Left renal cortex interstitium (tissue), 4 donors: ENCODE measurements around the gene CD177. TPM values are rescaled to one million over a fixed set of nuclear protein-coding genes. Genes with fewer than 3 reads are reported as not detected.
"Not testable (repeated sequence)": the region's sequence is repeated elsewhere in the genome, so short reads cannot be mapped to it uniquely, and the experiment has no call there.

Source experiments
- DNase-seq, 4 donors: peaks; one replicate each; pipeline ENCODE4 v3.0.0-alpha.2; 2013; ENCODE audit warnings: low read depth in 4 of 4, low spot score in 2 of 4, missing footprints in 1 of 4
- polyA plus RNA-seq, 4 donors: library from polyadenylated mRNA; unstranded; fragments of 120-200 nt; gene quantifications; one replicate each; pipeline ENCODE4 v1.2.1, GENCODE V29; 2013; ENCODE audit not compliant: insufficient read length in 4 of 4

The CD177 gene, protein sequence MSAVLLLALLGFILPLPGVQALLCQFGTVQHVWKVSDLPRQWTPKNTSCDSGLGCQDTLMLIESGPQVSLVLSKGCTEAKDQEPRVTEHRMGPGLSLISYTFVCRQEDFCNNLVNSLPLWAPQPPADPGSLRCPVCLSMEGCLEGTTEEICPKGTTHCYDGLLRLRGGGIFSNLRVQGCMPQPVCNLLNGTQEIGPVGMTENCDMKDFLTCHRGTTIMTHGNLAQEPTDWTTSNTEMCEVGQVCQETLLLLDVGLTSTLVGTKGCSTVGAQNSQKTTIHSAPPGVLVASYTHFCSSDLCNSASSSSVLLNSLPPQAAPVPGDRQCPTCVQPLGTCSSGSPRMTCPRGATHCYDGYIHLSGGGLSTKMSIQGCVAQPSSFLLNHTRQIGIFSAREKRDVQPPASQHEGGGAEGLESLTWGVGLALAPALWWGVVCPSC
- polyA plus RNA-seq = under 1 TPM in 2 of 4 donors, not detected in 2; 0.40 to 0.44 TPM

DNA sequence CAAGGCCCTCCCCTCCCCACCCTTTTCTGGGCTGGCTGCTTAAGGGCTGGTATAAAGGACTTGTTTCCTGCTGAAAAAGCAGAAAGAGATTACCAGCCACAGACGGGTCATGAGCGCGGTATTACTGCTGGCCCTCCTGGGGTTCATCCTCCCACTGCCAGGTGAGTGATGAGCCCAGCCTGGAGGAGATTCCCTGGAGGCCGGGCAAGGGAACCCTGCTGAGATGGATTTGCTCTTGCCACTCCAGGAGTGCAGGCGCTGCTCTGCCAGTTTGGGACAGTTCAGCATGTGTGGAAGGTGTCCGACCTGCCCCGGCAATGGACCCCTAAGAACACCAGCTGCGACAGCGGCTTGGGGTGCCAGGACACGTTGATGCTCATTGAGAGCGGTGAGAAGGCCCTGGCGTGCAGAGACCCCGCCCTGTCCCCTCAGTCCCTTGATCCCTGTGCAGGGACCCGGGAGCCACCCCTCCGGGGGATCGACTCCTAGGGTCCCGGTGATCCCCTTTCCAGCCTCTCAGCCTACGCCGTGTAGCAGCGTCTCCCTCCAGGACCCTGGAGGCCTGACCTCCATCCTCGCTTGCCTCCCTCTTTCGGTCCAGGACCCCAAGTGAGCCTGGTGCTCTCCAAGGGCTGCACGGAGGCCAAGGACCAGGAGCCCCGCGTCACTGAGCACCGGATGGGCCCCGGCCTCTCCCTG is at the start of gene CD177:
Gene CD177 (plus strand): TSS at position 81 of the 699 bp plus-strand sequence. CDS start 29 bp downstream, at position 110.
- DNase-seq = no peak

DNA sequence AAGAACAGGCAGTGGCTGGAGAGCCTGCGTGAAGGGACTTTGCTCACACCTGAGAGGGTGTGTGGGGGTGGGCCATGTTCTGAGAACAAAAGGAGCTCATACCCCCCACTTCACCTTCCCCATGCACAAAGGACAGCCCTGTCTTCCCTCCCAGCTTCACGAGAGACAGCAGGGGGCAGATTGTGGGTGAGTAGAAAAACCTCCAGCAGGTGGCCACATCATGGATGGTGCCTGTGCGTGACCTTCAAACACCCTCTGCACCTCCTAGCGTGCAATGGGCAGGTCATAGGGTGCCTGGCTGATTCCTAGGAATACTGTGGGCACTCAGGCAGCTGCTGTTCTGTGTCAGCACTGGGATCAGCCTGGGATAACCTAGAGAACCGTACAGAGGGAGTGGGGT is 47.8 kb upstream of the CD177 start:
- DNase-seq = no peak

DNA sequence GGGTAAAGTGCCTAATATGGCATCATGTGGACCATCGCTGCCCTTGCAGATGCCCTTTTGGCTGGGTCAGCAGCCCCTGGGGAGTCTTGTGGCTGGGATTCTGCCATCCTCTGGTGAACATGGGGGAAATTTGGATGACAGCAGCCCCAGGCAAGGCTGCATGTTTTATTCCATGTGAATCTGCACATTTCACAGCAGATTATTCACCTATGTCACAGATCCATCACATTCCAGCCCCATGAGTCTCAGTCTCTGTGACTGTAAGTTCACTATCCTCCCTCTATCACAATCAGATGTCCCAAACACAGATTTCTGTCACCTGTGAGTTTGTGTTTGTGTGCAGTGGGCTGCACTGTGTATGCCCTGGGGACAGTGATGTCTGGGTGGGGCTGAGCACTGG is 47.4 kb upstream of the CD177 start:
- no peak for DNase-seq

DNA sequence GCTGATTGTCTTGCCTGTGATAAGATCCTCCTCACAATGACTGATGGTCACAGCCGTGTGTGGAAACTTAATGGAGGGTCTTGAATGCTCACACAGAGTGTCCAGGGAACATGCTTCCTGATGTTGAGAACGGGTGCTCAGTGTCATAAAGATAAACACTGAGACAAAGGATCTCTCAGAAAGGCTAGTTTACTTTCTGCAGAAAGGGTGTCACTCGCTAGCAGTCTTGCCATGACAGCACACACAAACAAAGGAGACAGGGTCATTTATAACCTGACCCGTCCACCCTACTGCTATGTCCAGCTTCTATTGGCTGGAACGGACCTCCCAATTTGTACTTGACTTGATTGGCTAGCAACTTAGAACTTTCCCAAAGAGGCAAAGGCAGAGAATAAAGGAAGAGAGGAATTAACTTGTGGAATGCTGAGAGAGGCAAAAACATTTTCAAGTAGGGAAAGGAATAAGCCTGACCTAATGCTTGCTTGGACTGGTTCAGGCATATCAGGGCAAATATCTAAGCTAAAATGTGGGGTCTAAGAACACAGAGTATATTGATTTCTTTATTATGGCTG is 45.2 kb upstream of the CD177 start:
- DNase-seq = no peak

DNA sequence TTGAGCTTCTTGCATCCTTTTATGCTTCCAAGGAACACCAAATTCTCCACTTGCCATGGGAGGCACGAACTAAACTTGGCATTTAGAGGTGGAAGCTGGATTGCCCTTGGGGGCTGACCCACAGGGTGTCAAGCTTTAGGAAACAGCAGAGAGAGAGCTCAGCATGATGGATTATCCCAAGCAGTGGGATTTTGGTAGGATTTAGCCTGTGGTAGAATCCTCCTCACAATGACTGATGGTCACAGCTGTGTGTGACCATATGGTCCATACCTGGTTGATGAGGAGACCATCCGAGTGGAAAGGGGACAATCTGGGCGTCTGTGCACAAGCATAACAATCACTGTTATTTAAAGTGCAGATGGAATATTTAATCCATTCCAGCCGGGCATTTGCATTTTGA is 44.0 kb upstream of the CD177 start:
- DNase-seq = no peak

DNA sequence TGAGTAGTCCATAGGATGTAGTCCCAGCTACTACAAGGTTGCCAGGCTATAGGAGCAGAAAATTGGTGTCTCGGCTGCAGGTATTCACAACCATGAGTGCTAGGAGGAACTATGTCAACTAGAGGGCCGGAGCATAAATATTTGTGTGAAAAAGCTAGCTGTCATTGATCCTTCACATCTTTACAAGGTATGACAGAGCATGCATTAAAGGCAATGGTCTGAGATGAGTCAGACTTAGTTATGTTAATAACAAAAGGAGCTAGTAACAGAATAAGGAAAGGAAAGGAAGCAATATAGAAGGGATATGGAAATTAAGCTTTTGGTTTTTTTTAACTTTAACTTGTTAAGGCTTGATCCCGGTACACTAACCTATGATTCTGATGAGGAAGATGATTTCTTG is 43.3 kb upstream of the CD177 start:
- no peak for DNase-seq

DNA sequence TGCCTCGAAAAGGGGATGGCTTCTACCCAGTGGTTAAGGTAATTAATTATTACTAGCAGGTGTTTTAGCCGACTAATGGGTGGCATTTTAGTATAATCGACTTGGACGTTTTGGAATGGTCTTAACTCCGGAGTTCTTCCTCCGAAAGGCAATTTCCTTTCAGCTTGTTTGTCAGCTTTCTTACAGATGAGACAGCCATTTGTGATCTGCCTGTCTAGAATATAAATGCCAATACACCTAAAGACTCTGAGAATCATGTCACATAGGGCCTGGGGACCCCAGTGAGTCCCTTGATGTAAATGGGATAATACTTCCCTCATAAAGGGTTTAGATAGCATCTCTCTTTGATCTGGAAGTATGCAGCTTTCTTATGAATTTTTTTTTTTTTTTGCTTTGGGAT is 42.2 kb upstream of the CD177 start:
- DNase-seq = no peak

DNA sequence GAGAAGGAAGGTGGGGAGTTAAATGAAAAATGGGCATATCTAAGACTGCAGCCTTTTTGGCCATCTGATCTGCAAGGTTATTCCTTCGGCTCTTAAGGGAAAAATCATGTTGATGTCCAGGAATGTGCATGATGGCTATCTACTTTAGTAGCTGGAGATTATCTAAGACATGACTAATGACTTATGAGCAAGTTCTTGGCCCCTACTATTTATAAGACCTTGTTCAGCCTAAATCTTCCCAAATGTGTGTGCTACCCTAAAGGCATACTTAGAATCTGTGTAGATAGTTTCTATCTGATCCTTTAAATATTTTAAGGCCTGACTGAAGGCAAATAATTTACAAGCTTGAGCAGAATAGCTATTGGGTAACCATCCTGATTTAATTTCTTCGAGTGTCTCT is 41.8 kb upstream of the CD177 start:
- DNase-seq = no peak

DNA sequence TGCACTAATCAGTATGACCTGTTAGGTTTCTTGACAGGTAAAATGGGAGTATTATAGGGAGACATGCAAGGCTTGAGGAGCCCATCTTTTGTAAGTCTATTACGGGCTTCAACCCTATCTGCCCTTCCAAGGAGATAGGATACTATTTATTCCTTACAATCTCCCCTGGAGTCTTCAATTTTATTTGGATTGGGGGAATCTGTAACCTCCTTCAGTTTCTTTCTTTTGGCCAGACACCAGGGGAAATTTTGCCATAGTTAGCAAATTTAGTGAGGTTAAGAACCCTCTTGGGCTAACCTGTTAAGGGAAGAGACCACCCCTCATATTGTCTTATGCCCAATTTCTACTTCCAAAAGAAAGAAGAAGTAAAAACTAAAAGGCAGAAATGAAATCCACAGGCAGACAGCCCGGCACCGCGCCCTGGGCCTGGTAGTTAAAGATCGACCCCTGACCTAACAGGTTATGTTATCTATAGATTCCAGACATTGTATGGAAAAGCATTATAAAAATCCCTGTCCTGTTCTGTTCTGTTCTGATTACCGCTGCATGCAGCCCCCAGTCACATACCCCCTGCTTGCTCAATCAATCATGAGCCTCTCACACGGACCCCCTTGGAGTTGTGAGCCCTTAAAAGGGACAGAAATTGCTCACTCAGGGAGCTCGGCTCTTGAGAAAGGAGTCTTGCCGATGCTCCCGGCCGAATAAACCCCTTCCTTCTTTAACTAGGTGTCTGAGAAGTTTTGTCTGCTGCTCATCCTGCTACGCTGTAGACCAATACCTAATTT is 39.6 kb upstream of the CD177 start:
- no peak for DNase-seq

DNA sequence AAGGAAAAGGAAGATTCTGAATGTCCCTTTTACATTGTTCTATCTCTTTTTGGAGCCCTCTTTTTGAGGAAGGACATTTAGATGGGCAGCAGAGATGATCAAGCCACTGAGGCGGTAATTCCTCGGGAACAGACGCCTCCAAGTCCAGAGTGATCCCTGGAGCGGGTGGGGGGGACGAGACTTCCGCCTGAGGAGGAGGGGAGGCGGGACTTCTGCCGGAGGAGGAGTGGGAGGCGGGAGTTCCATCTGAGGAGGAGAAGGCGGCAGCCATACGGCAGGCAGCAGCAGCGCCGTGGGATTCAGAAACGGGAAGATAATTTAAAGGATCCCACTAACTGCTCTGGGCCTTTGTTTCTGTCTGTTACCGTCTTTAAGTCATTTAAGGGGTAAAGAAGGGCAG is 37.6 kb upstream of the CD177 start:
- no peak for DNase-seq

DNA sequence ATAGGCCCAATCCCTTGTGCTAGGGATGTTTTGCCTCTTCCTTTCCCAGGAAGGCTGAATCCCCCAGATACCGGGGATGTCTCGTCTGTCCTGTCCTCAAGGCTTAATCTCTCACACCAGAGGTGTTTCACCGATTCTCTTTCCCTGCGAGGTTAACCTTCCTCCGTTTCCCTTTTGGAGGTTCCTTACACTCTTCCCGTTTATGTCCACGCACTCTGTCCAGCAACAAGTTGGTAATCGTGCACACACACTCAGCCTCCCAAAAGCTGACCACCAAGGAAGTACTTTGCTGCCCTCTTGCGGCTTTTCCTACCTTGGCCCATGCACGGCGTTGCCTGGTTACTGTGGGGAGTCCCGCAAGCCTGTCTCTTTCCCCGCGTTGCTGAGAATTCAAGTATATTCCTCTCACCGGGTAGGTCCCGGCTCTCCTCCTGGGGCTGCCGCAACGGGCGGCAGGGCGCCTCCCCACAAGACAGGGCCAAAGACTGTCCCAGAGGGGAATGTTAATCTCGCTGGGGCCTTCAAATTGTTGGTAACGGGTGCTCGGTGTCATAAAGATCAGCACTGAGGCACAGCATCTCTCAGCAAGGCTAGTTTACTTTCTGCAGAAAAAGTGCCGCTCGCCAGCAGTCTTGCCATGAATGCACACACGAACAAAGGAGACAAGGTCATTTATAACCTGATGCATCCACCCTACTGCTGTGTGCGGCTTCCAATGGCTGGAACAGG is 36.7 kb upstream of the CD177 start:
- no peak for DNase-seq

DNA sequence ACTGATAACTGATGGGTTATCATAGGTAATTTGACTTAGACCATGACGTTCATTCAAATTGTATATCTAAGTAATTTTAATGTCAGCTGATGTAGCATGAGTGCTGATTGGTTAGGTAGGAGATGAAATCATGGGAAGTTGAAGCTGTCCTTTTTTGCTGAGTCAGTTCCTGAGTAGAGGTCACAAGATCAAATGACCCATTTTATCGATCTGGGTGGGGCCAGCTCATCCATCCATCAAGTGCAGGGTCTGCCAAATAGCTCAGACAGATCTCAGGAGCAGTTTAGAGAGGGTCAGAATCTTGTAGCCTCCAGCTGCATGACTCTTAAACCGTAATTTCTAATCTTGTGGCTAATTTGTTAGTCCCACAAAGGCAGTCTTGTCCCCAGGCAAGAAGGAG is 35.3 kb upstream of the CD177 start:
- no peak for DNase-seq

DNA sequence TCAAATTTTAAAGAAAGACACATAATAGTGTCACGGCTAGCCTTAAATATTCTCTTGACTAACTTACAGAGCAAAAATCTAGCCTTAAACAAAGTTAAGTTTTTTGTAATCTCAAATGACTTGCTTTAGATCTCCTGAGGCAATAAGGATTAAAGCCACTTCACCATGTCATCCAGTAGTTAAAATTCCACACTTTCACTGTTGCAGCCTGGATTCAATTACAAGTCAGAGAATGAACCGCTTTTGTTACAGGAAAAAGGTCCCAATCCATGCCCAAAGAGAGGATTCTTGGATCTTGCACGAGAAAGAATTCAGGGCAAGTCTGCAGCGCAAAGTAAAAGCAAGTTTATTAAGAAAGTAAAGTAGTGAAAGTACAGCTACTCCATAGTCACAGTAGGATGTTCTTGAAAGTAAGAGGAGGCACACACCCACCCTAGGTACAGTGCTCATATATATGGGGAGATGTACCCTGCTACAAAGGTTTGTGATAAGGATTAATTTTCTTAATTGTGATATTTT is 34.6 kb upstream of the CD177 start:
- no peak for DNase-seq

DNA sequence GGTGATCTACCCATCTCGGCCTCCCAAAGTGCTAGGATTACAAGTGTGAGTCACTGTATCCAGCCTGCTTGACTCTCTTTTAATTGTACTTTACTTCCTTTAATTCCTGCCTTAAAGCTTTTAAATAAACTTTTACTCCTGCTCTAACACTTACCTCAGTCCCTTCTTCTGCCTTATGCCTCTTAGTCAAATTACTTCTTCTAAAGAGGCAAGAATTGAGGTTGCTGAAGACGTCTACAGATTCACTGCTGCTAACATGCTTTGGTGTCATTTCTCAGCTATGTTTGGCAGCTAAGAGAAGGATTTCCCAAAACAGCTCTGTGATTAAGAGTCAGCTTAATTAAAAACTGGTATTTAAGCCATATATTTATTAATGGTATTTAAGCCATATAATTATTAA is 32.9 kb upstream of the CD177 start:
- no peak for DNase-seq

DNA sequence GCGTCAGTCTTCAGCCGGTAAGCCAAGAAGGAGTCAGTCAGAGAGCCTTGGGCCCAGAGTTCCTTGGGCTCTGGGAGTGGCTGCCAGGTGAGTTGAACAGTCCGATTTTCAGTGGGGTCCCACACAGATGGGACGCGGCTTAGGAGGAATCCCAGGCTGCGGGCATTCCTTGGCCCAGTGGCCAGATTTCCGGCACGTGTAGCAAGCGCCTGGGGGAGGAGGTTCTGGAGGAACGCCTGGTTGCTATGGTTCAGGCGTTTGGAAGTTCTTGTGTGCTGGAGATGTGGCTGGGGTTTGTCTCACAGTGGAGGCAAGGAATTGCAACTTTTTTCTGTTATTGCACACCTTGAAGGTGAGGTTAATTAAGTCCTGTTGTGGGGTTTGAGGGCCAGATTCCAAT is 26.7 kb upstream of the CD177 start:
- DNase-seq = not testable (repeated sequence)

DNA sequence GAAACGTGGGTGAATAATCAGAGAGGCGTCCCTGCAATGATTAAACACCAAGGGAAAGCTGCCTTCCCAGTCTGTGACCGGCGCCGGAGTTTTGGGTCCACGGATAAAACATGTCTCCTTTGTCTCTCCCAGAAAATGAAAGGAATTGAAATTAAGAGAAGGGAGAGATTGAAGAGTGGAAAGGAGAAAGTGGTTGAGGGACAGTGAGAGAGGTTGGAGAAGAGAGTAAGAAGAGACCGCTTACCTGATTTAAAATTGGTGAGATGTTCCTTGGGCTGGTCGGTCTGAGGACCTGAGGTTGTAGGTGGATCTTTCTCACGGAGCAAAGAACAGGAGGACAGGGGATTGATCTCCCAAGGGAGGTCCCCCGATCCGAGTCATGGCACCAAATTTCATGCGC is 24.9 kb upstream of the CD177 start:
- DNase-seq = not testable (repeated sequence)

DNA sequence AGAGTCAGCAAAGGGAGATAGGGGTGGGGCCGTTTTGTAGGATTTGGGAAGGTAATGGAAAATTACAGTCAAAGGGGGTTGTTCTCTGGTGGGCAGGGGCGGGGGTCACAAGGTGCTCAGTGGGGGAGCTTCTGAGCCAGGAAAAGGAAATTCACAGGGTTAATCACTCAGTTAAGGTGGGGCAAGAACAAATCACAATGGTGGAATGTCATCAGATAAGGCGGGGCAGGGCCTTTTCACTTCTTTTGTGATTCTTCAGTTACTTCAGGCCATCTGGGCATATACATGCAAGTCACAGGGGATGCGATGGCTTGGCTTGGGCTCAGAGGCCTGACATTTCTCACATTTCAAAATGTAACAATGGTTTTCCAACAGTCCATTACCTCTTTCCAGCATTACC is 24.4 kb upstream of the CD177 start:
- DNase-seq = not testable (repeated sequence)

DNA sequence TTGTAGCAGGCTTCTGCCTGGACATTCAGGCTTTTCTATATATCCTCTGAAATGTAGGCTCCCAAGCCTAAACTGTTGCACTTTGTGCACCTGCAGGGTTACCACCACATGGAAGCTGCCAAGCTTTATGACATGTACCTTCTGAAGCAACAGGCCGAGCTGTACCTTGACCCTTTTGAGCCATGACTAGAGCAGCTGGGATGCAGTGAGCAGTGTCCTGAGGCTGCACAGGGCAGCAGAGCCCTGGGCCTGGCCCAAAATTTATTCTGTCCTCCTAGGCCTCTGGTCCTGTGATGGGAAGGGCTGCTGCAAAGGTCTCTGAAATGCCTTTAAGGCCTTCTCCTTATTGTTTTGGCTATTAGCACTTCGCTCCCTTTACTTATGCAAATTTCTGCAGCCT is 23.5 kb upstream of the CD177 start:
- DNase-seq = no peak

DNA sequence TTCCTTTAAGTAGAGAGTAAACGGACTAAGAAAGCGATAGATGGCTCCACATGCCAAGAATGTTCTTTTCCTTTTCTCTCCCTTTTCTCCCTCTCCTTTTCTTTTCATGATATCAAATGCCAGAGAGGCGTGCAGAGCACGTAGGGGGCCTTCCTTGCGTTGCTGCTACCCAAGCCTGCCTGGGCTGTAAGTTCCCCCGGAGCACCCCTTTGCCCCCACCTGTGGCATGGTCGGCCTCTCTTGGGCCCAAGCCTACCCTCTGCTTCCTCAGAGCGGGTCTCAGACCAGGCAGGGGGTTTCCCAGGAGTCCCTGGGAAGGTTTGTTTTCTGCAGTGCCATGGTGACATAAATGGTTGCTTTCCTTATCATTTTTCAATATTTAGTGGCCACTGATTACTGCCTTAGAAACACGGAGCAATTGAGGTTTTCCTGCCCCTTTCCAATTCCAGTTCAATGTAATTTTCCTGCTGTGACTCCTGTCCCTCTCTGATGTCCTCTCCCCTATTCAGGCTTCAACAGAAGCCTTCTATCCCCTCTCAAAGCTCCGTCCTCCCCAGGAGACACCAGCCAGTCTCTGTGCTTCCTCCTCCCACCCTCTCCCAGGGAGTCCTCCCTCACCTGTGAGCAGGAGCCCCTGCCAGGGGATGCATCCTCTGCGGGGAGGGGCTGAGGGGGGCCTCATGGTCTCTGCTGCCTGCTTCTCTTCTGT is 22.6 kb upstream of the CD177 start:
- DNase-seq = no peak
